ENCODE measurements around the gene MERTK.
"Not testable (repeated sequence)": the region's sequence is repeated elsewhere in the genome, so short reads cannot be mapped to it uniquely, and the experiment has no call there.

The MERTK gene

DNA sequence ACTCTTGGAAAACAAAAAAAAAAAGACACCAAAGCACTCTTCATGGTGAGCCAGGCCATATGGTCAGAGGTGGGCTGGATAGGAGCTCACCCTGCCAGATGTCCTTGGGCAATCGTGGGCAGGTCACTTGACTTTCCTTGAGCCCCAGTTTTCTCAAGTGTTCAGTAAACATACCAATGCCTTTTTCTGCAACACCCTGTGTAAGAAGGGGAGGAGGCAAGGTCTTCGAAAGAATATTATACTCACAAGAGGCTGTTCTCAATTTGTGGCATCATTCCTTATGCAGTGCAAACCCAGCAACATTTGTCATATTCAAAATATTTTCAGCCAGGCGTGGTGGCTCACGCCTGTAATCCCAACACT lies 133.8 kb downstream of the MERTK start:
- no peaks in the 10 kb centered on the region for H3K36me3 ChIP-seq (ENCODE audit: insufficient read depth, low read length)
- H3K9me3 ChIP-seq (ENCODE audit: control insufficient read depth, insufficient read depth, low read length), result peaks cover 2% of the 10 kb centered on the region; the same call in 1 of the 2 replicates
- H3K9ac ChIP-seq (ENCODE audit: low read depth, low read length), result no peak overlapping the region
- H3K4me1 ChIP-seq (ENCODE audit: insufficient read depth, low read length), result peaks cover 14% of the 10 kb centered on the region

GRCh38 chr2:112032689-112033465 lies 134.5 kb downstream of the MERTK start:
- Histone ChIP-seq H3K4me1 (ENCODE audit: insufficient read depth, low read length) (peaks cover 14% of the 10 kb centered on the region), H3K9ac (ENCODE audit: low read depth, low read length) (no peak overlapping the region), H3K9me3 (ENCODE audit: control insufficient read depth, insufficient read depth, low read length) (peaks cover 3% of the 10 kb centered on the region; the same call in 1 of the 2 replicates)

GRCh38 chr2:112033600-112033999 lies 135.2 kb downstream of the MERTK start:
- no peaks in the 10 kb centered on the region for H3K36me3 ChIP-seq (ENCODE audit: insufficient read depth, low read length)
- no peak overlapping the region for H3K9ac ChIP-seq (ENCODE audit: low read depth, low read length)
- H3K9me3 ChIP-seq (ENCODE audit: control insufficient read depth, insufficient read depth, low read length), result peaks cover 3% of the 10 kb centered on the region; the same call in 1 of the 2 replicates
- peaks cover 14% of the 10 kb centered on the region for H3K4me1 ChIP-seq (ENCODE audit: insufficient read depth, low read length)

More at GRCh38 chr2:112032689-112033465, 134.5 kb downstream of the MERTK start:
- H3K36me3 ChIP-seq (ENCODE audit: insufficient read depth, low read length), result no peaks in the 10 kb centered on the region

GRCh38 chr2:112034924-112035323 lies 136.5 kb downstream of the MERTK start:
- Histone ChIP-seq H3K9ac (ENCODE audit: low read depth, low read length) (no peak overlapping the region), H3K9me3 (ENCODE audit: control insufficient read depth, insufficient read depth, low read length) (peaks cover 3% of the 10 kb centered on the region; the same call in 1 of the 2 replicates), H3K4me1 (ENCODE audit: insufficient read depth, low read length) (peaks cover 14% of the 10 kb centered on the region), H3K36me3 (ENCODE audit: insufficient read depth, low read length) (no peaks in the 10 kb centered on the region)

DNA sequence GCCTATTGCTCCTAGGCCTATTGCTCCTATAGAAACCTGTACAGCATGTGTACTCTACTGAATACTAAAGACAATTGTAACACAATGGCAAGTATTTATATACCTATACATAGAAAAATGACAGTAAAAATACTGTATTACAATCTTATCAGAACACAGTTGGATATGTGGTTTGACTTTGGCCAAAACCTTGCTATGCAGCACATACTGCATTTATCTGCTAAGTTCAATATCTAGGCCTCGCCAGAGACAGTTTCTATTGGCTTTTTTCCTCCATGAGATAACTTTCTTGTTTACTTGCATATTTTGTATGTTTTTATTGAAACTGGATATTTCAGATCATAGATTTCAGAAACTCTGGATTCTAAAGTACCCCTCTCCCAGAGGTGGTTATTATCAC lies 137.4 kb downstream of the MERTK start:
- peaks cover 14% of the 10 kb centered on the region for H3K4me1 ChIP-seq (ENCODE audit: insufficient read depth, low read length)
- H3K36me3 ChIP-seq (ENCODE audit: insufficient read depth, low read length), result no peaks in the 10 kb centered on the region
- H3K9ac ChIP-seq (ENCODE audit: low read depth, low read length), result no peak overlapping the region
- H3K9me3 ChIP-seq (ENCODE audit: control insufficient read depth, insufficient read depth, low read length), result peaks cover 3% of the 10 kb centered on the region; the same call in 1 of the 2 replicates

DNA sequence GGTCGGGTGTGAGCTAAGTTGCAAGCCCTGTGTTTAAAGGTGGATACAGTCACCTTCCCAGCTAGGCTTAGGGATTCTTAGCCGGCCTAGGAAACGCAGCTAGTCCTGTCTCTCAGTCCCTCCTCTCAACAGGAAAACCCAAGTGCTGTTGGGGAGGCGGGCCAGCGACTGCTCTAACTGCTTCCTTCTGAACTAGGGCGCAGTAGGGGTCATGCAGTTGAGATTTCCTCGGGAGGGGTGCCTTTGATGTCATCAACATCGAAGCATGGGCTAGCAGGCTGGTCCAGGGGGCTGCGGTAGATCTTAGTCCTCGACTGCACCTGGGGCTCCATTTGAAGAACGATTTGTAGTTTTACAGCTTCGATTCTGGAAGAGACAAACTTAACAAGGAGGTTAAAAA lies 141.1 kb downstream of the MERTK start:
- H3K9me3 ChIP-seq (ENCODE audit: control insufficient read depth, insufficient read depth, low read length); H3K9ac ChIP-seq (ENCODE audit: low read depth, low read length); H3K36me3 ChIP-seq (ENCODE audit: insufficient read depth, low read length); H3K4me1 ChIP-seq (ENCODE audit: insufficient read depth, low read length): not testable (repeated sequence)

DNA sequence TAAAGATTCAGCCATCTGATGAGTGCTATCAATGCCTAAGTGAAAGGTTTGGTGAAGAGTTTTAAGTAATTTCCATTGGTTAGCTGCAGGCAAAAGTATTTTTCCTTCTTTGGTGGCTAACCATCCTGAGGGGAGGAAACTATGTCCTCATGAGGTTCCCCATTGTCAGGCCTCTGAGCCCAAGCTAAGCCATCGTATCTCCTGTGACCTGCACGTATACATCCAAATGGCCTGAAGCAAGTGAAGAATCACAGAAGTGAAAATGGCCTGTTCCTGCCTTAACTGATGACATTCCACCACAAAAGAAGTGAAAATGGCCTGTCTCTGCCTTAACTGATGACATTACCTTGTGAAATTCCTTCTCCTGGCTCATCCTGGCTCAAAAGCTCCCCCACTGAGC lies 141.7 kb downstream of the MERTK start:
- H3K4me1 ChIP-seq (ENCODE audit: insufficient read depth, low read length); H3K9me3 ChIP-seq (ENCODE audit: control insufficient read depth, insufficient read depth, low read length): not testable (repeated sequence)

DNA sequence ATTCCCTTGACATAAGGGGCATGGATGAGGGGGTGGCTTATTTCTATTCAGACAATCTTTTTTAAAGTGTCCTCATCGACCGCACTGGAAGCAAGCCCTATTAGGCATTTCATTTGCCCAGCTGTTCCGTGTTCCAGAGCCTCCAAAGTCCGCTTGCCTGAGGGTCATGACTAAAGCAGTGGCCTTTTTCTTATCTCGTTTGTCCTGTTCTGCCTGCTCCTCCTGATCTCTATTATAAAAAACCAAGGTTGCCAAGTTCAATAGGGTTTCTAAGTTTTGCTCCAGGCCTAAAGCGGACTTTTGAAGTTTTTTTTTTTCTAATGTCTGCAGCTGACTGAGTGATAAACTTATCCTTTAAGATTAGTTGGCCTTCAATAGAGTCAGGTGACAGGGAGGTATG lies 143.1 kb downstream of the MERTK start:
- H3K4me1 ChIP-seq (ENCODE audit: insufficient read depth, low read length), result not testable (repeated sequence)

More for the DNA sequence above, 141.7 kb downstream of the MERTK start:
- not testable (repeated sequence) for H3K9ac ChIP-seq (ENCODE audit: low read depth, low read length); H3K36me3 ChIP-seq (ENCODE audit: insufficient read depth, low read length)

DNA sequence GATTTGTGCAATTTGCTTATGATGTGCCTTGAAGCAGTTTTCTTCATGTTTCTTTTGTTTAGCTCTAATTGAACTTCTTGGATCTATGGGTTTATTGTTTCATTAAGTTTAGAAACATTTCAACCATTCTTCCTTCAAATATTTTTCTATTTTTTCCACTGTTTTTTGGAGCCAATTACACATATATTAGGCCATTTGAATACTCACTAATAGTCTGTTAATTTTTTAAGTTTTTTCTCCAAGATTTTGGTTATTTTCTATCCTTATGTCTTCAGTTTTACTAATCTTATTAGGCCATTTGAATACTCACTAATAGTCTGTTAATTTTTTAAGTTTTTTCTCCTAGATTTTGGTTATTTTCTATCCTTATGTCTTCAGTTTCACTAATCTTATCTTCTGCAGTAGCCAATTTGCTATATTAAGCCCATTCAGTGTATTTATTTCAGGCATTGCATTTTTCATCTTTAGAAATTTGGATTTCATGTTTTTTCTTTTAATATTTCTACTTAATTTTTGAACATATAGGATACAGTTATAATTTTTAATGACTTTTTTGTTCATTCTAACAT lies 147.1 kb downstream of the MERTK start:
- no peaks in the 10 kb centered on the region for H3K9me3 ChIP-seq (ENCODE audit: control insufficient read depth, insufficient read depth, low read length)
- no peak overlapping the region for H3K9ac ChIP-seq (ENCODE audit: low read depth, low read length)
- no peaks in the 10 kb centered on the region for H3K36me3 ChIP-seq (ENCODE audit: insufficient read depth, low read length)
- peaks cover 13% of the 10 kb centered on the region for H3K4me1 ChIP-seq (ENCODE audit: insufficient read depth, low read length)

More for the DNA sequence above, 143.1 kb downstream of the MERTK start:
- H3K9ac ChIP-seq (ENCODE audit: low read depth, low read length); H3K36me3 ChIP-seq (ENCODE audit: insufficient read depth, low read length); H3K9me3 ChIP-seq (ENCODE audit: control insufficient read depth, insufficient read depth, low read length): not testable (repeated sequence)

DNA sequence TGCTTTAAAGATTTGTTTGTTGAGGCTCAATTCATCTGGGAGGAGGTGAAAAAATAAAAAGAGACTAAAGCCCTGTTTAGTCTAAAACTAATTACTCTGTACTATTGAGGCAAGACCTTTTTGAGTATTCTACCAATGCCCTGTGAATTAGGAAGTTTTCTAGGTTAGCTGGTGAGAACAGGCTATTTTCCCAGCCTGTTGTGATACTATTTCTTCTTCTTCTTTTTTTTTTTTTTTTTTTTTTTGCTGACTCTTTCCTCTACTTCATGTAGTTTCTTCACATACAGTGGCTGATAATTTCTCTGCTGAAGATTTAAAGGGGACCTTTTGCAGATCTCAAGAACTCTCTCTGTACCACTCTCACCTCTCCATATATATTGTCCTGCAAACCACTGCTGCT lies 147.8 kb downstream of the MERTK start:
- no peak overlapping the region for H3K9ac ChIP-seq (ENCODE audit: low read depth, low read length)
- H3K4me1 ChIP-seq (ENCODE audit: insufficient read depth, low read length), result peaks cover 13% of the 10 kb centered on the region

DNA sequence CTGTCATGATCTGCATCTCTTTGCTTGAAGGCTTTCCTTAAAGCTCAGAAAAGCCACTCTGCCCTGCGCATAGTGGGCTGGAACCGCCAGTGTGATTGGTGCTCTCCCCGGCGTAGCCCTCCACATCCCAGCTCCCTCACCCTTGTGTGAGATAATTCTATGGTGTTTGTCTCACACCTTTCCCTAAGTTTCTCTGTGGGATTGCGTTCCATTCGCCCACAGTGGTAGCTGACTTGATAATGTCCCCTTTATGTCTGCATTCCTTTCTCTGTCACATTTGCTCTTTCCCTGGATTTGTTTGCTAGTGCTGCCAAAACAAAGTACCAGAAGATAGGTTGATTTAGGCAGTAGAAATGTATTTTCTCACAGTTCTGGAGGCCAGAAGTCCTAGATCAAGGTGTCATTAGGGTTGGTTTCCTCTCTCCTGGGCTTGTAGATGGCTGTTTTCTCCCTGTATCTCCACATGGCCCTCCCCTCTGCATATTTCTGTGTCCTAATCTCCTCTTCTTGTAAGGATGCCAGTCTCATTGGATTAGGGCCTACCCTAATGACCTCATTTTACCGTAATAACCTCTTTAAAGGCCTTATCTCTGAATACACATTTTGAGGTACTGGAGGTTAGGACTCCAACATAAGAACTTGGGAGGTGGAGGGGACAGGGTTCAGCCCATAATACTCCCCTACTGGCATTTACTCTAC lies 149.3 kb downstream of the MERTK start:
- no peaks in the 10 kb centered on the region for H3K9me3 ChIP-seq (ENCODE audit: control insufficient read depth, insufficient read depth, low read length)
- H3K36me3 ChIP-seq (ENCODE audit: insufficient read depth, low read length), result no peaks in the 10 kb centered on the region
- peaks cover 13% of the 10 kb centered on the region for H3K4me1 ChIP-seq (ENCODE audit: insufficient read depth, low read length)
- H3K9ac ChIP-seq (ENCODE audit: low read depth, low read length), result no peak overlapping the region

More for the DNA sequence above, 147.8 kb downstream of the MERTK start:
- H3K9me3 ChIP-seq (ENCODE audit: control insufficient read depth, insufficient read depth, low read length), result no peaks in the 10 kb centered on the region
- no peaks in the 10 kb centered on the region for H3K36me3 ChIP-seq (ENCODE audit: insufficient read depth, low read length)

- Histone ChIP-seq H3K9ac (ENCODE audit: low read depth, low read length) (no peak overlapping the region), H3K36me3 (ENCODE audit: insufficient read depth, low read length) (no peaks in the 10 kb centered on the region), H3K9me3 (ENCODE audit: control insufficient read depth, insufficient read depth, low read length) (no peaks in the 10 kb centered on the region), H3K4me1 (ENCODE audit: insufficient read depth, low read length) (peaks cover 13% of the 10 kb centered on the region)
These were observed 149.8 kb downstream of the MERTK start for GRCh38 chr2:112048236-112048592.

- no peak overlapping the region for H3K9ac ChIP-seq (ENCODE audit: low read depth, low read length)
- no peaks in the 10 kb centered on the region for H3K9me3 ChIP-seq (ENCODE audit: control insufficient read depth, insufficient read depth, low read length)
- H3K4me1 ChIP-seq (ENCODE audit: insufficient read depth, low read length), result peaks cover 13% of the 10 kb centered on the region
- H3K36me3 ChIP-seq (ENCODE audit: insufficient read depth, low read length), result no peaks in the 10 kb centered on the region
These were observed 150.5 kb downstream of the MERTK start for GRCh38 chr2:112048887-112049286.

DNA sequence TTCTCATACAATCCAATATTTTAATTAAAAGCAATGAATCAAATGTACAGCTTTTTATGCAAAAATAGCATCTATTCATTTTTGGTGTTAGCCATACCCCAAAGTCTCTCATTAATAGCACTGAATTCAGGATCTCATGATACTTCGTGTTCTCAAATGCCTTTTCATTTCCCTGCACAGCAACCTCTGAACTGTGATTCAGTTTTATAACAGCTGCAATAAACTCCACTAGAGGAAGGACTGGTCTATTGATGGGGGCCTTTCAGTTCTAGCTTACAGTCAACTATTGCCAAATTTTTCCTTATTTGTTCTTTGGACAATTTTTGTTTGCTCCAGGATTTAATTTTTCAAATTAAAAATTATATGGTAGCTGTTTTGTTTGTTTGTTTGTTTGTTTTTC lies 151.9 kb downstream of the MERTK start:
- Histone ChIP-seq H3K9ac (ENCODE audit: low read depth, low read length) (no peak overlapping the region), H3K36me3 (ENCODE audit: insufficient read depth, low read length) (no peaks in the 10 kb centered on the region), H3K4me1 (ENCODE audit: insufficient read depth, low read length) (peaks cover 13% of the 10 kb centered on the region), H3K9me3 (ENCODE audit: control insufficient read depth, insufficient read depth, low read length) (no peaks in the 10 kb centered on the region)
